Measurements from ENCODE around the gene JTB.

- no peak for TF ChIP-seq POLR2A (IDR thresholded peaks at IDR 0.05)
- no peak for TF ChIP-seq CTCF (IDR thresholded peaks at IDR 0.05)
These were observed 44.0 kb downstream of the JTB start for GRCh38 chr1:153933430-153933829.
